Uterus (tissue), 2 donors: ENCODE results near the gene SEPTIN3.

ENCODE experiments used
- CTCF ChIP-seq, 4 experiments: fragments of 200-600 bp in 2 of 4; fragments of 450-650 bp in 2 of 4; sonication (generic) in 2 of 4; IDR thresholded peaks; one replicate each; pipeline ENCODE4 v1.5.1; 2016 to 2019; ENCODE audit warnings: antibody characterized with exemption in 4 of 4, mild to moderate bottlenecking in 2 of 4, moderate library complexity in 1 of 4
- POLR2A ChIP-seq, 2 donors: fragments of 450-650 bp; IDR thresholded peaks; one replicate each; pipeline ENCODE4 v1.6.1; 2016; ENCODE audit warnings: antibody characterized with exemption in 2 of 2, mild to moderate bottlenecking in 1 of 2, moderate library complexity in 1 of 2

GRCh38 chr22:41979423-41980250, 10.4 kb downstream of the SEPTIN3 start:
- no peak for TF ChIP-seq CTCF (IDR thresholded peaks at IDR 0.05)
- TF ChIP-seq POLR2A (IDR thresholded peaks at IDR 0.05), result no peak
